Activated naive CD8-positive, alpha-beta T cell treated with anti-CD3 and anti-CD28 coated beads for 36 hours (primary cell): ENCODE measurements around the gene RPL39. TPM values are rescaled to one million over a fixed set of nuclear protein-coding genes. Genes with fewer than 3 reads are reported as not detected.
"Not testable (repeated sequence)": the region's sequence is repeated elsewhere in the genome, so short reads cannot be mapped to it uniquely, and the experiment has no call there.

Experiments used
- DNase-seq: peaks from one replicate; pipeline ENCODE4 v3.0.0; 2021
- H3K27ac Mint-ChIP-seq: one replicate; pipeline ENCODE4 v1.8.0; 2022; ENCODE audit warnings: mild to moderate bottlenecking, moderate library complexity, mixed read lengths
- H3K27me3 Mint-ChIP-seq: one replicate; pipeline ENCODE4 v1.8.0; 2022; ENCODE audit warnings: mild to moderate bottlenecking, mixed read lengths
- H3K36me3 Mint-ChIP-seq: one replicate; pipeline ENCODE4 v1.8.0; 2021; ENCODE audit warnings: mild to moderate bottlenecking, mixed read lengths
- H3K4me1 Mint-ChIP-seq: one replicate; pipeline ENCODE4 v1.8.0; 2021; ENCODE audit warnings: mixed read lengths
- H3K4me3 Mint-ChIP-seq: one replicate; pipeline ENCODE4 v1.8.0; 2022; ENCODE audit warnings: mild to moderate bottlenecking, moderate library complexity, mixed read lengths
- H3K9me3 Mint-ChIP-seq: one replicate; pipeline ENCODE4 v1.8.0; 2022; ENCODE audit warnings: mixed read lengths
- total RNA-seq, 2 experiments: library from RNA; stranded (reverse); gene quantifications; one replicate each; pipeline ENCODE4 v1.2.3, GENCODE V29; 2021

RPL39 gene
- total RNA-seq = 1,000 to 10,000 TPM; 2,459 to 2,591 TPM

GRCh38 chrX:119791437-119792231, at the start of gene RPL39:
RPL39 (minus strand) TSS chrX:119791630; CDS start chrX:119791576, 54 bp downstream.
- DNase-seq = peak; percentile 80
- H3K27me3 Mint-ChIP-seq = no peaks in the 10 kb centered on the region
- peak within 1 kb of the TSS; percentile 92 for H3K4me3 Mint-ChIP-seq
- no peaks in the 10 kb centered on the region for H3K9me3 Mint-ChIP-seq
- H3K36me3 Mint-ChIP-seq = peaks cover 46% of the 10 kb centered on the region
- peaks cover 14% of the 10 kb centered on the region for H3K4me1 Mint-ChIP-seq
- peak within 1 kb of the TSS; percentile 96 for H3K27ac Mint-ChIP-seq

DNA sequence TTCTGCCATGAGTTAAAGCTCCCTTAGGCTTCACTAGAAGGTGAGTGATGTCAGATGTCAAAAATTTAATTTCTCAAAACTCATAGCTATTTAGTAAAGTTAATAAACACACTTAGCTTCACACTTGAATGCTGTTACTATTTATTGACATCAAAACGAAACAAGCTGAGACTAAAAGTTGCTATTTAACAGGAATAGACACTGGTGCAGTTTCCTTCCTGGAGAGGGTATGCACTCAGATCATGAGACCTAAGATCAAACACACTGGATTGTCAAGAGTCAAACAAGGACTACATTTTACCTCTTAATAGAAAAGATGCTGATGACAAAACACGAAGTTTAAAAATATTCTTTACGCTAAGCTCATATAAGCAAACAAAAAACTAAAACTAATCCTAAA, 42.5 kb upstream of the RPL39 start:
- DNase-seq = no peak
- no peaks in the 10 kb centered on the region for H3K9me3 Mint-ChIP-seq
- H3K27ac Mint-ChIP-seq = no peak overlapping the region
- H3K4me1 Mint-ChIP-seq = no peaks in the 10 kb centered on the region
- H3K27me3 Mint-ChIP-seq = no peaks in the 10 kb centered on the region
- H3K36me3 Mint-ChIP-seq = peaks cover 26% of the 10 kb centered on the region
- no peak overlapping the region for H3K4me3 Mint-ChIP-seq

DNA sequence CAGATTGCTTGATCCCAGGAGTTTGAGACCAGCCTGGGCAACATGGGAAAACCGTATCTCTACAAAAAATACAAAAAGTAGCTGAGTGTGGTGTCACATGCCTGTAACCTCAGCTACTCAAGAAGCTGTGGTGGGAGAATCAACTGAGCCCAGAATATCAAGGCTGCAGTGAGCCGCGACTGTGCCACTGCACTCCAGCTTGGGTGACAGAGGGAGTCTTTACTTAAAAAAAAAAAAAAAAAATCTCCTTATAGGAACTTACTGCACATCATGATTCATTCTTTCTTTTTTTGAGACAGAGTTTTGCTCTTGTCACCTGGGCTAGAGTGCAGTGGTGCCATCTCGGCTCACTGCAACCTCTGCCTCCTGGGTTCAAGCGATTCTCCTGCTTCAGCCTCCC, 37.0 kb upstream of the RPL39 start:
- Mint-ChIP-seq H3K27ac (no peak overlapping the region), H3K36me3 (peaks cover 9% of the 10 kb centered on the region), H3K9me3 (no peaks in the 10 kb centered on the region), H3K4me1 (peaks cover 5% of the 10 kb centered on the region), H3K27me3 (no peaks in the 10 kb centered on the region), H3K4me3 (no peak overlapping the region)
- DNase-seq = no peak

- Mint-ChIP-seq H3K36me3 (peaks cover 8% of the 10 kb centered on the region), H3K4me1 (peaks cover 7% of the 10 kb centered on the region), H3K27me3 (no peaks in the 10 kb centered on the region), H3K27ac (no peak overlapping the region), H3K4me3 (no peak overlapping the region), H3K9me3 (no peaks in the 10 kb centered on the region)
- DNase-seq = no peak
Measured at GRCh38 chrX:119826399-119826959, 35.0 kb upstream of the RPL39 start.

- not testable (repeated sequence) for H3K4me1 Mint-ChIP-seq, H3K27me3 Mint-ChIP-seq
Measured at GRCh38 chrX:119824221-119824620, 32.8 kb upstream of the RPL39 start.

DNA sequence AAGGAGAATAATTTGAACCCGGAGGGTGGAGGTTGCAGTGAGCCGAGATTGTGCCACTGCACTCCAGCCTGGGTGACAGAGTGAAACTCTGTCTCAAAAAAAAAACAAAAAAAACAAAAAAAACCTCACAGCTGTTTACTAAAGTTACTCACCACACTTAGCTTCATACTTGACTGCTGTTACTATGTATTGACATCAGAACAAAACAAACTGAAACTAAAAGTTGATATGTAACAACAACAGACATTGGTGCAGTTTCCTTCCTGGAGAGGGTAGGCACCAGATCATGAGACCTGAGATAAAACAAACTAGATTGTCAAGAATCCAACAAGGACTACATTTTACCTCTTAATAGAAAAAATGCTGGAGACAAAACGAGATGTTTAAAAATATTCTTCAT, 30.3 kb upstream of the RPL39 start:
- not testable (repeated sequence) for H3K36me3 Mint-ChIP-seq, DNase-seq, H3K4me1 Mint-ChIP-seq, H3K27ac Mint-ChIP-seq, H3K4me3 Mint-ChIP-seq, H3K9me3 Mint-ChIP-seq, H3K27me3 Mint-ChIP-seq

More at GRCh38 chrX:119824221-119824620, 32.8 kb upstream of the RPL39 start:
- not testable (repeated sequence) for H3K9me3 Mint-ChIP-seq, DNase-seq, H3K4me3 Mint-ChIP-seq, H3K27ac Mint-ChIP-seq, H3K36me3 Mint-ChIP-seq

DNA sequence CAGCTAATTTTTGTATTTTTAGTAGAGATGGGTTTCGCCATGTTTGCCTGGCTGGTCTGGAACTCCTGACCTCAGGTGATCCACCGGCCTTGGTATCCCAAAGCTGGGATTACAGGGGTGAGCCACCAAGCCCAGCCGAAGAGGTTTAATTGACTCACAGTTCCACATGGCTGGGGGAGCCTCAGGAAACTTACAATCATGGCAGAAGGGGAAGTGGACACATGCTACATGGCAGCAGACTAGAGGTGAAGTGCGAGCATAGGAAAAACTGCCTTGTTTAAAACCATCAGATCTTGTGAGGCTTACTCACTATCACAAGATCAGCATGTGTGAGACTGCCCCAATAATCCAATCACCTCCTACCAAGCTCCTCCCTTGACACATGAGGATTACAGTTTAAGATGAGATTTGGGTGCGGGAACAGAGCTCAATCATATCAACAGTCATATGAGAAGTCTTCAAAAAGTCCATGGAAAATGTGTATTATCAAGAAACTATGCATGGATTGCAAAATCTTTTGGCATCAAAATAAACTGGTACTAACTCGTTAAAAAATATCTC, 25.8 kb upstream of the RPL39 start:
- Mint-ChIP-seq H3K27me3 (no peaks in the 10 kb centered on the region), H3K9me3 (no peaks in the 10 kb centered on the region), H3K4me1 (peaks cover 5% of the 10 kb centered on the region), H3K27ac (no peak overlapping the region), H3K4me3 (no peak overlapping the region), H3K36me3 (peaks cover 1% of the 10 kb centered on the region)
- DNase-seq = no peak

DNA sequence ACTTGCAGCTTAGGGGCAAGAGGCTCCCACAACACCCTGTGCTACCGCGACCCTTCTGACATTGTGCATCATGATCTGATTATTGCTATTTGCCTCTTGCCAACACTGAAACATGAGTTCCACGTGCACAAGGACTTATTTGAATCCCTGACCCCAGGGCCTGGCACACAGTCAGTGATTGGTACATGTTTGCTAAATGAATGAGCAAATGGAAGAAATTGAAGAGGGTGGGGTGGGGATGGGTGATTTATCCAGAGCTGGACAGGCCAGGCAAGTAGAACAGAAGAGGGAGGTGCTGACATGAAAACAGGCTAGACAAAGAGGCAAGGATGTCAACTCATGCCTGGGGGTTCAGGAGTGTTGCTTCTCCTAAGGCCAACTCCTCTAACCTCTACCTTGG, 24.9 kb upstream of the RPL39 start:
- no peak for DNase-seq
- no peaks in the 10 kb centered on the region for H3K27me3 Mint-ChIP-seq
- peaks cover 1% of the 10 kb centered on the region for H3K36me3 Mint-ChIP-seq
- H3K27ac Mint-ChIP-seq = no peak overlapping the region
- H3K4me1 Mint-ChIP-seq = peaks cover 3% of the 10 kb centered on the region
- no peak overlapping the region for H3K4me3 Mint-ChIP-seq
- no peaks in the 10 kb centered on the region for H3K9me3 Mint-ChIP-seq

DNA sequence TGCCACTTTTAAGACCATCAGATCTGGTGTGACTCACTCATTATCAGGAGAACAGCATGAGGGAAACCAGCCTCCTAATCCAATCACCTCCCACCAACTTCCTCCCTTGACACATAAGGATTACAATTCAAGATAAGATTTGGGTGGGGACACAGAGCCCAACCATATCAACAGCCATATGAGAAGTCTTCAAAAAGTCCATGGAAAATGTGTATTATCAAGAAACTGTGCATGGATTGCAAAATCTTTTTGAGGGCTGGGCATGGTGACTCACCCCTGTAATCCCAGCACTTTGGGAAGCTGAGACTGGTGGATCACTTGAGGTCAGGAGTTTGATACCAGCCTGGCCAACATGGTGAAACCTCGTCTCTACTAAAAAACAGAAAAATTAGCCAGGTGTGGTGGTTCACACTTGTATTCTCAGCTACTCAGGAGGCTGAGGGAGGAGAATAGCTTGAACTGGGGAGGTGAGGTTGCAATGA, 17.8 kb upstream of the RPL39 start:
- no peak overlapping the region for H3K4me3 Mint-ChIP-seq
- H3K27ac Mint-ChIP-seq = no peak overlapping the region
- H3K9me3 Mint-ChIP-seq = no peaks in the 10 kb centered on the region
- no peak for DNase-seq
- H3K27me3 Mint-ChIP-seq = no peaks in the 10 kb centered on the region
- H3K4me1 Mint-ChIP-seq = no peaks in the 10 kb centered on the region
- H3K36me3 Mint-ChIP-seq = peaks cover 5% of the 10 kb centered on the region

DNA sequence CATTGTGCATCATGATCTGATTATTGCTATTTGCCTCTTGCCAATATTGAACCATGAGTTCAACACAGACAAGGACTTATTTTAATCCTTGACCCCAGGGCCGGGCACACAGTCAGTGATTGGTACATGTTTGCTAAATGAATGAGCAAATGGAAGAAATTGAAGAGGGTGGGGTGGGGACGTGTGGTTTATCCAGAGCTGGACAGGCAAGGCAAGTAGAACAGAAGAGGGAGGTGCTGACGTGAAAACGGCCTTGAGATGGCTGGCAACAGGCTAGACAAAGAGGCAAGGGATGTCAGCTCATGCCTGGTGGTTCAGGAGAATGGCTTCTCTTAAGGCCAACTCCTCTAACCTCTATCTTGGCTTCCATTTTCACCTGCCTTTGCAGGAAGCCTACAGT, 17.0 kb upstream of the RPL39 start:
- not testable (repeated sequence) for H3K4me1 Mint-ChIP-seq, H3K27me3 Mint-ChIP-seq, H3K36me3 Mint-ChIP-seq, H3K9me3 Mint-ChIP-seq, DNase-seq, H3K4me3 Mint-ChIP-seq, H3K27ac Mint-ChIP-seq

GRCh38 chrX:119802546-119802945, 11.1 kb upstream of the RPL39 start:
- Mint-ChIP-seq H3K4me1 (no peaks in the 10 kb centered on the region), H3K9me3 (no peaks in the 10 kb centered on the region), H3K27ac (no peak overlapping the region), H3K36me3 (peaks cover 10% of the 10 kb centered on the region), H3K4me3 (no peak overlapping the region), H3K27me3 (no peaks in the 10 kb centered on the region)
- DNase-seq = no peak

- Mint-ChIP-seq H3K36me3 (peaks cover 10% of the 10 kb centered on the region), H3K9me3 (no peaks in the 10 kb centered on the region), H3K4me1 (no peaks in the 10 kb centered on the region), H3K27ac (no peak overlapping the region), H3K27me3 (no peaks in the 10 kb centered on the region), H3K4me3 (no peak overlapping the region)
- no peak for DNase-seq
Measured at GRCh38 chrX:119801253-119802221, 10.1 kb upstream of the RPL39 start.

- Mint-ChIP-seq H3K27ac (peak overlapping the region; percentile 96), H3K27me3 (no peaks in the 10 kb centered on the region), H3K4me3 (peak overlapping the region; percentile 92), H3K9me3 (no peaks in the 10 kb centered on the region), H3K36me3 (peaks cover 49% of the 10 kb centered on the region), H3K4me1 (peaks cover 15% of the 10 kb centered on the region)
- DNase-seq = no peak
Measured at GRCh38 chrX:119790977-119791436, 423 bp downstream of the RPL39 start.

GRCh38 chrX:119784747-119785446, 6.5 kb downstream of the RPL39 start:
- peak overlapping the region; percentile 42 for H3K4me3 Mint-ChIP-seq
- H3K4me1 Mint-ChIP-seq = peaks cover 26% of the 10 kb centered on the region
- H3K9me3 Mint-ChIP-seq = no peaks in the 10 kb centered on the region

More at GRCh38 chrX:119784747-119785446, 6.5 kb downstream of the RPL39 start:
- Mint-ChIP-seq H3K36me3 (peaks cover 47% of the 10 kb centered on the region), H3K27ac (peak overlapping the region; percentile 48), H3K27me3 (no peaks in the 10 kb centered on the region)
- peak; percentile 44 for DNase-seq
